Measurements from ENCODE around the gene PAX5.
"Not testable (repeated sequence)": the region's sequence is repeated elsewhere in the genome, so short reads cannot be mapped to it uniquely, and the experiment has no call there.

PAX5 gene

GRCh38 chr9:36881316-36881715 is 152.8 kb downstream of the PAX5 start:
- DNase-seq (ENCODE audit: low read depth in 3 of 3) = no peak

- DNase-seq (ENCODE audit: low read depth in 3 of 3) = no peak
Measured at GRCh38 chr9:36880075-36880474, 154.0 kb downstream of the PAX5 start.

- no peak for DNase-seq (ENCODE audit: low read depth in 3 of 3)
Measured at GRCh38 chr9:36878986-36879982, 154.8 kb downstream of the PAX5 start.

- DNase-seq (ENCODE audit: low read depth in 3 of 3) = no peak
Measured at GRCh38 chr9:36877239-36877638, 156.8 kb downstream of the PAX5 start.

- no peak for DNase-seq (ENCODE audit: low read depth in 3 of 3)
Measured at GRCh38 chr9:36876056-36876455, 158.0 kb downstream of the PAX5 start.

GRCh38 chr9:36874921-36875320 is 159.1 kb downstream of the PAX5 start:
- DNase-seq (ENCODE audit: low read depth in 3 of 3) = no peak

- DNase-seq (ENCODE audit: low read depth in 3 of 3) = no peak
Measured at GRCh38 chr9:36874261-36874660, 159.8 kb downstream of the PAX5 start.

GRCh38 chr9:36873247-36873875 is 160.7 kb downstream of the PAX5 start:
- DNase-seq (ENCODE audit: low read depth in 3 of 3) = peak; percentile 49 to 77 (median 69)

- no peak for DNase-seq (ENCODE audit: low read depth in 3 of 3)
Measured at GRCh38 chr9:36872641-36873040, 161.4 kb downstream of the PAX5 start.

- no peak for DNase-seq (ENCODE audit: low read depth in 3 of 3)
Measured at GRCh38 chr9:36871606-36872005, 162.5 kb downstream of the PAX5 start.

GRCh38 chr9:36870960-36871359 is 163.1 kb downstream of the PAX5 start:
- no peak for DNase-seq (ENCODE audit: low read depth in 3 of 3)

GRCh38 chr9:36869605-36870004 is 164.5 kb downstream of the PAX5 start:
- not testable (repeated sequence) for DNase-seq (ENCODE audit: low read depth in 3 of 3)

GRCh38 chr9:36868586-36869282 is 165.3 kb downstream of the PAX5 start:
- DNase-seq (ENCODE audit: low read depth in 3 of 3) = no peak

- no peak for DNase-seq (ENCODE audit: low read depth in 3 of 3)
Measured at GRCh38 chr9:36867672-36868471, 166.2 kb downstream of the PAX5 start.

GRCh38 chr9:36867241-36867640 is 166.8 kb downstream of the PAX5 start:
- DNase-seq (ENCODE audit: low read depth in 3 of 3) = no peak

GRCh38 chr9:36866840-36867239 is 167.2 kb downstream of the PAX5 start:
- DNase-seq (ENCODE audit: low read depth in 3 of 3) = no peak

- DNase-seq (ENCODE audit: low read depth in 3 of 3) = no peak
Measured at GRCh38 chr9:36865731-36866635, 168.1 kb downstream of the PAX5 start.

GRCh38 chr9:36864491-36865410 is 169.3 kb downstream of the PAX5 start:
- no peak for DNase-seq (ENCODE audit: low read depth in 3 of 3)

Data from stimulated activated CD4-positive, alpha-beta T cell treated with anti-CD3 and anti-CD28 coated beads, TNF-alpha, amount 100 ng/mL, for 48 hours (primary cell).